Measurements from ENCODE around the gene AP2B1.

DNA sequence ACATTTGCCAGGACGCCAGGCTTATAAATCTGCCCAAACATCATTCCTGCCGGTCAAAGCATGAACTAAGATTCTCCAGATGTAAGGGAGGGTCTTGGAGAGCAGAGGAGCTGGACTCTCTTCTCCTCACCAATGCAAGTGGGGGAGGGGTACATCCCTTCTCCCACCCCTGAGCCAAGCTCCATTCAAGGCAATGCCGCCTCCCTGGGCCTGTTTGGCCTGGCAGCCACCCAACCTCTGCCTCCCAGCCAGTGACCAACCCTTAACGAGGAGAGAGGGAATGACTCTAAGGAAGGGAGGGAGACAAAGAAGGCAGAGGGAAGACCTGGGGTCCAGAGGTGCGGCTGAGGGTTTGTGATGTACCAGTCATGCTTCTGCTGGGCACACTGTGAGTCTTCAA, 187.4 kb downstream of the AP2B1 start:
- no peak for TF ChIP-seq EZH2phosphoT487 (conservative IDR thresholded peaks at IDR 0.05; ENCODE audit: low read length)
- TF ChIP-seq CTCF (IDR thresholded peaks at IDR 0.05; ENCODE audit: insufficient read depth, low read length, poor library complexity, severe bottlenecking) = no peak

Data from SU-DHL-6 (cell line).